Vagina (tissue), 2 donors: ENCODE results near the gene UCHL3. TPM values are rescaled to one million over a fixed set of nuclear protein-coding genes. Genes with fewer than 3 reads are reported as not detected.

ENCODE experiments used
- DNase-seq, 2 donors: peaks; one replicate each; pipeline ENCODE4 v3.0.0-alpha.2; 2017; ENCODE audit errors: extremely low spot score in 2 of 2
- H3K27ac ChIP-seq: fragments of 200-600 bp; sonication (generic); one replicate; pipeline ENCODE4 v1.5.1; 2019
- H3K27me3 ChIP-seq: fragments of 200-600 bp; sonication (generic); one replicate; pipeline ENCODE4 v1.5.1; 2019
- H3K36me3 ChIP-seq, 2 donors: fragments of 200-600 bp; sonication (generic); one replicate each; pipeline ENCODE4 v1.5.1; 2017 to 2019
- H3K4me1 ChIP-seq: fragments of 200-600 bp; sonication (generic); one replicate; pipeline ENCODE4 v1.5.1; 2019
- H3K4me3 ChIP-seq, 2 donors: fragments of 200-600 bp; sonication (generic); 1 replicate in 1 of 2; 2 replicates in 1 of 2; pipeline ENCODE4 v1.5.1; 2016 to 2019
- H3K9me3 ChIP-seq: fragments of 200-600 bp; sonication (generic); one replicate; pipeline ENCODE4 v1.5.1; 2019
- CTCF ChIP-seq, 3 experiments: fragments of 450-650 bp in 2 of 3; fragments of 200-600 bp in 1 of 3; sonication (generic) in 1 of 3; IDR thresholded peaks; one replicate each; pipeline ENCODE4 v1.5.1; 2017 to 2019; ENCODE audit warnings: antibody characterized with exemption in 3 of 3, mild to moderate bottlenecking in 2 of 3, moderate library complexity in 2 of 3
- POLR2A ChIP-seq, 2 donors: fragments of 450-650 bp; IDR thresholded peaks; one replicate each; pipeline ENCODE4 v1.6.1; 2017; ENCODE audit warnings: antibody characterized with exemption in 2 of 2, mild to moderate bottlenecking in 2 of 2, moderate library complexity in 2 of 2
- POLR2AphosphoS5 ChIP-seq, 2 donors: sonication (generic); formaldehyde crosslinking; IDR thresholded peaks; one replicate each; pipeline ENCODE4 v1.9.0; 2017; ENCODE audit warnings: antibody characterized with exemption in 2 of 2, mild to moderate bottlenecking in 2 of 2, low read depth in 1 of 2; ENCODE audit not compliant: insufficient read depth in 1 of 2
- intact Hi-C: fragments of 100-400 bp; cut with DNase I; formaldehyde crosslinking; loops from one replicate; pipeline ENCODE4 v1.15.1; 2023
- total RNA-seq: library from RNA; depleted of rRNA; stranded (reverse); fragments of >200 nt; gene quantifications from one replicate; pipeline ENCODE4 v1.2.3, GENCODE V29; 2016

The UCHL3 gene
- total RNA-seq, 1 donor from 2014 or later = 5.6 TPM

- Histone ChIP-seq H3K4me3 (no peak overlapping the region), H3K9me3 (no peaks in the 10 kb centered on the region), H3K27ac (no peak overlapping the region), H3K27me3 (no peaks in the 10 kb centered on the region), H3K36me3 (no peaks in the 10 kb centered on the region), H3K4me1 (no peaks in the 10 kb centered on the region)
- no peak for TF ChIP-seq CTCF (IDR thresholded peaks at IDR 0.05)
- TF ChIP-seq POLR2A (IDR thresholded peaks at IDR 0.05) = no peak
- no peak for TF ChIP-seq POLR2AphosphoS5 (IDR thresholded peaks at IDR 0.05; ENCODE audit: insufficient read depth in 1 of 2, low read depth in 1 of 2)
- no peak for DNase-seq
- intact Hi-C loops = loop anchor here (5.0 kb wide), 1 partner anchor 1502 kb away; no protein-coding TSS in a partner anchor
Measured at GRCh38 chr13:75610466-75610865, 60.9 kb downstream of the UCHL3 start.

- no peak for DNase-seq
- Histone ChIP-seq H3K4me3 (no peak overlapping the region), H3K4me1 (no peaks in the 10 kb centered on the region), H3K9me3 (no peaks in the 10 kb centered on the region), H3K27ac (no peak overlapping the region), H3K36me3 (no peaks in the 10 kb centered on the region), H3K27me3 (no peaks in the 10 kb centered on the region)
- intact Hi-C loops = loop anchor here (5.0 kb wide), 1 partner anchor 1500 kb away; no protein-coding TSS in a partner anchor
- no peak for TF ChIP-seq CTCF (IDR thresholded peaks at IDR 0.05)
- no peak for TF ChIP-seq POLR2AphosphoS5 (IDR thresholded peaks at IDR 0.05; ENCODE audit: insufficient read depth in 1 of 2, low read depth in 1 of 2)
- no peak for TF ChIP-seq POLR2A (IDR thresholded peaks at IDR 0.05)
Measured at GRCh38 chr13:75612354-75612753, 62.8 kb downstream of the UCHL3 start.

GRCh38 chr13:75617230-75617629 lies 67.6 kb downstream of the UCHL3 start:
- no peaks in the 10 kb centered on the region for H3K9me3 ChIP-seq
- DNase-seq = no peak
- no peaks in the 10 kb centered on the region for H3K36me3 ChIP-seq
- H3K27ac ChIP-seq = no peak overlapping the region
- H3K4me3 ChIP-seq = no peak overlapping the region
- TF ChIP-seq CTCF (IDR thresholded peaks at IDR 0.05) (no peak), POLR2A (IDR thresholded peaks at IDR 0.05) (no peak), POLR2AphosphoS5 (IDR thresholded peaks at IDR 0.05; ENCODE audit: insufficient read depth in 1 of 2, low read depth in 1 of 2) (no peak)
- H3K27me3 ChIP-seq = no peaks in the 10 kb centered on the region
- intact Hi-C loops = no loop called here
- H3K4me1 ChIP-seq = no peaks in the 10 kb centered on the region

GRCh38 chr13:75618308-75618707 lies 68.7 kb downstream of the UCHL3 start:
- H3K4me1 ChIP-seq = no peaks in the 10 kb centered on the region
- H3K36me3 ChIP-seq = no peaks in the 10 kb centered on the region
- H3K9me3 ChIP-seq = no peaks in the 10 kb centered on the region
- TF ChIP-seq CTCF (IDR thresholded peaks at IDR 0.05) (no peak), POLR2AphosphoS5 (IDR thresholded peaks at IDR 0.05; ENCODE audit: insufficient read depth in 1 of 2, low read depth in 1 of 2) (no peak), POLR2A (IDR thresholded peaks at IDR 0.05) (no peak)
- no peak overlapping the region for H3K27ac ChIP-seq
- H3K4me3 ChIP-seq = no peak overlapping the region
- H3K27me3 ChIP-seq = no peaks in the 10 kb centered on the region
- no peak for DNase-seq
- intact Hi-C loops = no loop called here

- H3K36me3 ChIP-seq = no peaks in the 10 kb centered on the region
- no peak for DNase-seq
- H3K27me3 ChIP-seq = no peaks in the 10 kb centered on the region
- no peak overlapping the region for H3K27ac ChIP-seq
- intact Hi-C loops = no loop called here
- TF ChIP-seq POLR2AphosphoS5 (IDR thresholded peaks at IDR 0.05; ENCODE audit: insufficient read depth in 1 of 2, low read depth in 1 of 2) = no peak
- no peaks in the 10 kb centered on the region for H3K9me3 ChIP-seq
- no peak overlapping the region for H3K4me3 ChIP-seq
- H3K4me1 ChIP-seq = no peaks in the 10 kb centered on the region
Measured at GRCh38 chr13:75620020-75620419, 70.4 kb downstream of the UCHL3 start.
